Small intestine (tissue), 7 donors: Measurements from ENCODE around the gene TEKT1. TPM values are rescaled to one million over a fixed set of nuclear protein-coding genes. Genes with fewer than 3 reads are reported as not detected.

ENCODE experiments used
- DNase-seq, 2 donors: peaks; one replicate each; pipeline versions ENCODE4 v3.0.0 to v3.0.0-alpha.2; 2013
- FAIRE-seq: peaks from 2 replicates; lab custom pipeline; 2012; peaks lifted over from hg19 to GRCh38; lab: Jason Lieb, UNC
- H3K27ac ChIP-seq, 3 donors: one replicate each; pipeline ENCODE4 v1.5.1; 2013; ENCODE audit warnings: low read length in 2 of 3, mild to moderate bottlenecking in 2 of 3, control low read depth in 1 of 3, inconsistent platforms in 1 of 3, low read depth in 1 of 3, moderate library complexity in 1 of 3
- H3K27me3 ChIP-seq, 3 donors: one replicate each; pipeline ENCODE4 v1.6.1; 2013; ENCODE audit warnings: low read length in 3 of 3, inconsistent platforms in 1 of 3; ENCODE audit not compliant: control insufficient read depth in 3 of 3, insufficient read depth in 3 of 3
- H3K36me3 ChIP-seq, 3 donors: one replicate each; pipeline ENCODE4 v1.6.1; 2013; ENCODE audit warnings: low read length in 3 of 3, inconsistent platforms in 1 of 3, low read depth in 1 of 3, mild to moderate bottlenecking in 1 of 3, moderate library complexity in 1 of 3; ENCODE audit not compliant: control insufficient read depth in 3 of 3, insufficient read depth in 2 of 3
- H3K4me1 ChIP-seq, 3 donors: one replicate each; pipeline ENCODE4 v1.6.1; 2013; ENCODE audit warnings: low read length in 2 of 3, inconsistent platforms in 1 of 3, low read depth in 1 of 3, mild to moderate bottlenecking in 1 of 3, moderate library complexity in 1 of 3; ENCODE audit not compliant: control insufficient read depth in 3 of 3, insufficient read depth in 2 of 3
- H3K4me3 ChIP-seq, 3 donors: one replicate each; pipeline ENCODE4 v1.5.1; 2013; ENCODE audit warnings: low read length in 3 of 3, control low read depth in 1 of 3, inconsistent platforms in 1 of 3, low read depth in 1 of 3, mild to moderate bottlenecking in 1 of 3, moderate library complexity in 1 of 3
- H3K9me3 ChIP-seq, 2 donors: one replicate each; pipeline ENCODE4 v1.6.1; 2013; ENCODE audit warnings: low read depth in 1 of 2, low read length in 1 of 2; ENCODE audit not compliant: control insufficient read depth in 2 of 2, insufficient read depth in 1 of 2
- WGBS, 3 donors: extraction: QIAGEN DNeasy Blood & Tissue Kit; methylation state at CpG; one replicate each; pipeline ENCODE4 v1.1.7; 2013; 5-methylcytosine and 5-hydroxymethylcytosine counted together
- polyA plus RNA-seq, 4 donors: library from polyadenylated mRNA; stranded (reverse) in 3 of 4; unstranded in 1 of 4; fragments of 200-250 nt in 3 of 4; fragments of 120-200 nt in 1 of 4; gene quantifications; one replicate each; pipeline versions ENCODE4 v1.2.1 to v1.2.3, GENCODE V29; 2013
- donor health status: healthy with polysubstance abuse.
- donor health status: control.
- donor health status: control.
- donor health status: Bipolar disorder and iron deficiency.
- donor health status: healthy.

TEKT1 gene
- polyA plus RNA-seq, 4 donors, result 0.16 TPM; not detected in 3

DNA sequence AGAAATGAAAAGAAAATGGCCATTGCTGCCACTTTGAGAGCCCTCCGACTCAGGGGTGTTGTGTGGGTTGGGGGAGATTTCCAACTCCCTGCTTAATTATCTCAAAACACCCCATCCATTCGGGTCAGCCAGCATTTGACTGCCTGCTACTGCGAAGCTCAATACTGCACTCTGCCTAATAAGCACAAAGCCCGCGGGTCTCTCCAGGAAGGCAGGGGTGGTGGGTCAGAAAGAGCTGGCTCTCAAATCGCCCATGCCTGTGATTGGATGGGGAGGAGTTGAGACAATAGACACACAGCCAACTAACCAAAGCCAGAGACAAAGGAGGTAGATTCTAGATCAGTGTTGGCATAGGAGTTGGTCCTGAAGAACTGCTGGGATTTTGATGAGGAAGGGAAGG is 78.0 kb downstream of the TEKT1 start:
- DNase-seq, result no peak

DNA sequence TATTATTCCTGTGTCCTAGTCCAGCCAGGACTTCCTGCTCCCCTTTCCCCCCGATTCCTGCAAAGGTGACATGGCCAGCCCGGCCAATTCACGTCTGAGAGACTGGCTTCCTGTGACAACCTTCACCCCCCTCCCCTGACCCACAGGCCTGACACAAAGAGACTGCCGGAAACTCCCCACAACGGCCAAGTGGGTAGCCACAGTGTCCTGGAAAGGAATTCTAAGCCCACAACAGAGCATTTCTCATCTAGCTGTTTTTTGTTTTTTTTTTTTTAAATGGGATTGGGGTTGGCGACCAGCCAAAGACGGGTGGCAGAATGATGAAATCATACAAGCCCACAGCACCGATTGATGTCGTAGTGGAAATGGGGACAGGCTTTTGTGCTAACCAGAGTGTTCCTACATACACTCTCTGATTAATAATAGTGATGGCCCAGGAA is 78.5 kb downstream of the TEKT1 start:
- FAIRE-seq (no peak), DNase-seq (peak in 1 of 2 donors; percentile 11)
- H3K4me1 ChIP-seq, result peaks cover 0 to 15% (median 0%) of the 10 kb centered on the region in 3 donors
- no peaks in the 10 kb centered on the region for H3K9me3 ChIP-seq
- H3K27me3 ChIP-seq, result no peaks in the 10 kb centered on the region
- H3K36me3 ChIP-seq, result peaks cover 0 to 2% (median 0%) of the 10 kb centered on the region in 3 donors
- 33 to 63% (median 53%) methylated on average over 9 of the region's 9 CpGs for WGBS, 3 donors
- H3K27ac ChIP-seq, result peak overlapping the region in 2 of 3 donors; percentile 53 to 94
- H3K4me3 ChIP-seq, result no peak overlapping the region

More for the DNA sequence above, 78.0 kb downstream of the TEKT1 start:
- Histone ChIP-seq H3K27me3 (no peaks in the 10 kb centered on the region), H3K4me3 (no peak overlapping the region), H3K36me3 (peaks cover 0 to 5% (median 0%) of the 10 kb centered on the region in 3 donors), H3K27ac (peak overlapping the region in 2 of 3 donors; percentile 53 to 94), H3K9me3 (no peaks in the 10 kb centered on the region), H3K4me1 (peaks cover 0 to 17% (median 0%) of the 10 kb centered on the region in 3 donors)
- no peak for FAIRE-seq
- WGBS, 3 donors, result 72 to 91% (median 84%) methylated on average over 6 of the region's 6 CpGs

DNA sequence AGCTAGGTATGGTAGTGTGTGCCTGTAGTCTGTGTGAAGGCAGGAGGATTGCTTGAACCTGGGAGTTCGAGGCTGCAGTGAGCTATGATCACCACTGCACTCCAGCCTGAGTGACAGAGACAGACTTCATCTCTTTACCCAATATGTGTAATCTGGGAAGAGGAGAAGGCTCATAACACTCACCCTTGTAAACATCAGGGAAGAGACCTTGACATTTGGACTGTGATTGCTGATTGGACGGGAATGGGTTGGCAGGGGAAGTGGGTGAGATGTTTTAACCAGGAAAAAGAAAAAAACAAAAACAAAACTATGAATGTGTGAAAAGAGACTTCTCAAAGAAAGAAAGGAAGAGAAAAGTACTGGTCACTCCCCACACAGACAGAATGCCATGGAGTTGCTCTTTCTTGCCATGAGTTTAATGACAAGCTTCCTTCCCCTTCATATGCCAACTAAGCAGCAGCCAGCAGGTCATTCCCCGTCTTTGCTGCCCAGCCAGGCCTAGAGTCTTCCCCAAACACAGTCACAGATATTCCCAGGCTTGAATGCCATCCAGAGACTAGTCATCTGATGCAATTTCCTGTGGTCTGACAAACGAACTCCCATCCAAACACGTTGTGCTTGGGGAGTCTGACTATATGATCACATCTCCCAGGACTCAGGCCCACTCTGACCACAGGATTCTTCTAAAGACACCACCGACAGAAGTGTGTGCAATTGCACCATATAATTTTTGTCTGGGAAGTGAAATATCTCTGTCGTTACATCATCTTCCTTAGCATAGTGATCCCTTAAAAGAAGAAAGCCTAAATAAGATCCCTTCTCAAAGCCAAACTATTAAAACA is 79.2 kb downstream of the TEKT1 start:
- no peaks in the 10 kb centered on the region for H3K27me3 ChIP-seq
- no peaks in the 10 kb centered on the region for H3K9me3 ChIP-seq
- DNase-seq (peak; percentile 5 to 10), FAIRE-seq (no peak)
- peak overlapping the region; percentile 8 to 94 (median 53) for H3K27ac ChIP-seq
- H3K4me1 ChIP-seq, result peaks cover 0 to 13% (median 0%) of the 10 kb centered on the region in 3 donors
- no peaks in the 10 kb centered on the region for H3K36me3 ChIP-seq
- WGBS, 3 donors, result 44 to 60% (median 59%) methylated on average over 7 of the region's 7 CpGs
- H3K4me3 ChIP-seq, result no peak overlapping the region

DNA sequence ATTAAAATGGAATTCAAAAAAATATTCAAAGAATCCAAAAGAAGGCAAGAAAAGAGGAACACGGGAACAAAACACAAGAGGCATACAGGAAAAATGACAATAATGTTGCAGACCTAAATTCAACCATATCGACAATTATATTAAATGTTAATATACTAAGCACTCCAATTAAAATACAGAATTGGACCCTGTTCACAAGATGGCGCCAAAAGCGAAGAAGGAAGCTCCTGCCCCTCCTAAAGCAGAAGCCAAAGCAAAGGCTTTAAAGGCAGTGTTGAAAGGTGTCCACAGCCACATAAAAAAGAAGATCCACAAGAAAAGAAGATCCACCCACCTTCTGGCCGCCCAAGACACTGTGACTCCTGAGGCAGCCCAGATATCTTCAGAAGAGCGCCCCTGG is 82.0 kb downstream of the TEKT1 start:
- Histone ChIP-seq H3K4me1 (no peaks in the 10 kb centered on the region), H3K27ac (no peak overlapping the region), H3K36me3 (no peaks in the 10 kb centered on the region), H3K27me3 (no peaks in the 10 kb centered on the region), H3K9me3 (no peaks in the 10 kb centered on the region), H3K4me3 (no peak overlapping the region)
- DNase-seq (no peak), FAIRE-seq (no peak)
- 80 to 87% (median 86%) methylated on average over 6 of the region's 6 CpGs for WGBS, 3 donors

DNA sequence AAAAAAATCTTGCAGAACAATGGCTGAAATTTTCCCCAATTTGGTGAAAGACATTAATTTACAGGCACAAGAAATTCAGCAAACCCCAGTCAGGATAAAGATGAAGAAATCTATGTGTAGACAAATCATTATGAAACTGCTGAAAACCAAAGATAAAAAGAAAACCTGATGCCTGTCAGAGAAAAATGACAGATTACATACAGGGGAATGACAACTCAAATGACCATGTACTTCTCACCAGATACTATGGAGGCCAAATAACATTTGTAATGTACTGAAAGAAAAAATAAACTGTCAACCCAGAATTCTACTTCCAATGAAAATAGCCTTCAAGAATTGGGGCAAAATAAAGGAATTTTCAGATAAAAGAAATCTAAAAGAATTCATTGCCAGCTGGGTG is 82.9 kb downstream of the TEKT1 start:
- FAIRE-seq, result no peak
- Histone ChIP-seq H3K4me3 (no peak overlapping the region), H3K4me1 (no peaks in the 10 kb centered on the region), H3K27ac (no peak overlapping the region), H3K27me3 (peaks cover 0 to under 1% (median 0%) of the 10 kb centered on the region in 3 donors), H3K36me3 (no peaks in the 10 kb centered on the region), H3K9me3 (no peaks in the 10 kb centered on the region)
- DNase-seq, result no peak

Other genes with a start within 250 kb of the TEKT1 start
- 10 to 100 TPM in 1 of 4 donors, 1 to 10 TPM in 3; 3.2 to 14.1 (median 5.8) TPM for gene KIAA0753, start 191.0 kb downstream of the TEKT1 start, polyA plus RNA-seq
- gene TXNDC17, start 190.7 kb downstream of the TEKT1 start, polyA plus RNA-seq, result 100 to 1,000 TPM; 137 to 647 (median 322) TPM
- 10 to 100 TPM in 2 of 4 donors, 1 to 10 TPM in 2; 7.6 to 13.7 (median 10.4) TPM for gene MED31, start 180.1 kb downstream of the TEKT1 start, polyA plus RNA-seq
- 1 to 10 TPM; 2.6 to 7.8 (median 4.5) TPM for gene C17orf100, start 180.0 kb downstream of the TEKT1 start, polyA plus RNA-seq
- 1 to 10 TPM in 1 of 4 donors, under 1 TPM in 1, not detected in 2; 0.10 to 2.9 TPM for gene SLC13A5, start 118.4 kb downstream of the TEKT1 start, polyA plus RNA-seq
- 10 to 100 TPM in 2 of 4 donors, 1 to 10 TPM in 2; 7.6 to 52.7 (median 16.8) TPM for gene XAF1, start 75.7 kb downstream of the TEKT1 start, polyA plus RNA-seq
- 1 to 10 TPM in 1 of 4 donors, under 1 TPM in 1, not detected in 2; 0.66 to 1.2 TPM for gene FBXO39, start 55.5 kb downstream of the TEKT1 start, polyA plus RNA-seq
- gene ALOX12, start 164.3 kb upstream of the TEKT1 start, polyA plus RNA-seq, result 1 to 10 TPM in 1 of 4 donors, under 1 TPM in 1, not detected in 2; 0.04 to 1.2 TPM
- gene RNASEK, start 180.9 kb upstream of the TEKT1 start, polyA plus RNA-seq, result 100 to 1,000 TPM; 204 to 313 (median 285) TPM
- 1 to 10 TPM in 3 of 4 donors, under 1 TPM in 1; 0.45 to 8.7 (median 4.2) TPM for gene BCL6B, start 191.3 kb upstream of the TEKT1 start, polyA plus RNA-seq
- 10 to 100 TPM in 1 of 4 donors, 1 to 10 TPM in 3; 1.8 to 11.2 (median 5.0) TPM for gene SLC16A13, start 204.3 kb upstream of the TEKT1 start, polyA plus RNA-seq
- gene SLC16A11, start 212.4 kb upstream of the TEKT1 start, polyA plus RNA-seq, result 1 to 10 TPM in 1 of 4 donors, under 1 TPM in 1, not detected in 2; 0.68 to 2.3 TPM
- gene CLEC10A, start 248.5 kb upstream of the TEKT1 start, polyA plus RNA-seq, result 10 to 100 TPM in 2 of 4 donors, 1 to 10 TPM in 1, under 1 TPM in 1; 0.45 to 14.6 (median 10.0) TPM